RWPE1 (cell line): ENCODE measurements around the gene MMP27.

ENCODE experiments used
- CTCF ChIA-PET: fragments of 350-600 bp; sonication (Branson Sonifier 250); formaldehyde crosslinking; extraction: SDS; loops from one replicate; lab custom pipeline; 2021; lab: Yijun Ruan, JAX
- POLR2A ChIA-PET: fragments of 400-600 bp; formaldehyde crosslinking; extraction: SDS; loops from one replicate; lab custom pipeline; 2020; ENCODE audit warnings: antibody characterized with exemption; ENCODE audit not compliant: low non-redundant PET; lab: Yijun Ruan, JAX
- DNase-seq: peaks from one replicate; pipeline ENCODE4 v3.0.0; 2012; ENCODE audit warnings: low spot score
- H3K27ac ChIP-seq: fragments of 450-650 bp; 2 replicates; pipeline ENCODE4 v1.5.1; 2017
- CTCF ChIP-seq: fragments of 450-650 bp; conservative IDR thresholded peaks from 2 replicates; pipeline ENCODE4 v1.5.1; 2017; ENCODE audit warnings: low read depth, mild to moderate bottlenecking

The MMP27 gene

GRCh38 chr11:102680945-102681344, 24.6 kb downstream of the MMP27 start:
- no peak for TF ChIP-seq CTCF
- ChIA-PET CTCF (interaction anchor here (1.1 kb wide), 1 partner anchor 15 kb away, joined by 3 read pairs; no protein-coding TSS in a partner anchor), POLR2A (no interaction called here)
- peak overlapping the region; percentile 35; the same call in 1 of the 2 replicates for H3K27ac ChIP-seq
- no peak for DNase-seq

- ChIA-PET CTCF (no interaction called here), POLR2A (no interaction called here)
- no peak for DNase-seq
- H3K27ac ChIP-seq, result no peak overlapping the region
- TF ChIP-seq CTCF, result no peak
Measured at GRCh38 chr11:102678022-102678421, 27.5 kb downstream of the MMP27 start.

GRCh38 chr11:102676084-102676483, 29.5 kb downstream of the MMP27 start:
- DNase-seq, result no peak
- no peak for TF ChIP-seq CTCF
- ChIA-PET POLR2A (no interaction called here), CTCF (interaction anchor here (0.6 to 1.1 kb wide), 4 partner anchors 196 to 379 kb away, joined by 3 to 4 read pairs (median 4); no protein-coding TSS in a partner anchor)
- no peak overlapping the region for H3K27ac ChIP-seq

GRCh38 chr11:102669664-102670063, 35.9 kb downstream of the MMP27 start:
- ChIA-PET CTCF (interaction anchor here (0.6 kb wide), 1 partner anchor 16 kb away, joined by 3 read pairs; no protein-coding TSS in a partner anchor), POLR2A (no interaction called here)
- no peak for DNase-seq
- no peak for TF ChIP-seq CTCF
- H3K27ac ChIP-seq, result no peak overlapping the region

GRCh38 chr11:102666331-102666957, 39.1 kb downstream of the MMP27 start:
- ChIA-PET CTCF (interaction anchor here (0.5 to 1.6 kb wide), 14 partner anchors 8 to 1882 kb away, joined by 3 to 5 read pairs (median 3); no protein-coding TSS in a partner anchor), POLR2A (no interaction called here)
- peak; percentile 53 for DNase-seq
- peak; percentile 85 for TF ChIP-seq CTCF
- H3K27ac ChIP-seq, result no peak overlapping the region

GRCh38 chr11:102664001-102664752, 41.4 kb downstream of the MMP27 start:
- POLR2A ChIA-PET, result no interaction called here
- CTCF ChIA-PET, result no interaction called here
- TF ChIP-seq CTCF, result no peak
- H3K27ac ChIP-seq, result no peak overlapping the region
- no peak for DNase-seq
